Neural cell (in vitro differentiated cells): ENCODE data around the gene PPM1A. TPM values are rescaled to one million over a fixed set of nuclear protein-coding genes. Genes with fewer than 3 reads are reported as not detected.

ENCODE experiments used
- H2AFZ ChIP-seq: fragments of 200-600, 300-800 bp; sonication (generic), shearing (Covaris generic); 2 replicates; pipeline ENCODE4 v1.6.0; 2014; ENCODE audit warnings: low read depth, mild to moderate bottlenecking, antibody characterized with exemption, low read length, moderate library complexity
- H3F3A ChIP-seq: fragments of 200-600 bp; shearing (Covaris generic); 2 replicates; pipeline ENCODE4 v1.6.1; 2016; ENCODE audit warnings: mild to moderate bottlenecking, moderate library complexity, mixed read lengths, antibody characterized with exemption, low read length; ENCODE audit not compliant: insufficient read depth, poor library complexity, severe bottlenecking
- H3K27ac ChIP-seq: fragments of 200-600, 300-800 bp; sonication (generic), shearing (Covaris generic); 2 replicates; pipeline ENCODE4 v1.5.1; 2014; ENCODE audit warnings: mild to moderate bottlenecking, low read length, moderate library complexity
- H3K27me3 ChIP-seq: fragments of 300-800, 200-600 bp; sonication (generic), shearing (Covaris generic); 2 replicates; pipeline ENCODE4 v1.6.0; 2014; ENCODE audit warnings: mild to moderate bottlenecking, low read depth, low read length, moderate library complexity; ENCODE audit not compliant: insufficient read depth
- H3K36me3 ChIP-seq: fragments of 300-800, 200-600 bp; sonication (generic), shearing (Covaris generic); 2 replicates; pipeline ENCODE4 v1.5.1; 2014; ENCODE audit warnings: mild to moderate bottlenecking, antibody characterized with exemption, low read length, moderate library complexity; ENCODE audit not compliant: insufficient read depth
- H3K4me2 ChIP-seq: fragments of 300-800, 200-600 bp; sonication (generic), shearing (Covaris generic); 2 replicates; pipeline ENCODE4 v1.6.0; 2014; ENCODE audit warnings: mild to moderate bottlenecking, low read length
- H3K4me3 ChIP-seq: fragments of 300-800, 200-600 bp; sonication (generic), shearing (Covaris generic); 2 replicates; pipeline ENCODE4 v1.5.1; 2014; ENCODE audit warnings: mild to moderate bottlenecking, low read length, moderate library complexity
- H3K79me2 ChIP-seq: fragments of 200-600 bp; shearing (Covaris generic); replicated peaks from 2 replicates; pipeline ENCODE4 v1.6.0; 2014; ENCODE audit warnings: mild to moderate bottlenecking, low read length, moderate library complexity; ENCODE audit not compliant: insufficient read depth
- H3K9ac ChIP-seq: fragments of 300-800, 200-600 bp; sonication (generic), shearing (Covaris generic); 2 replicates; pipeline ENCODE4 v1.6.1; 2016; ENCODE audit warnings: mild to moderate bottlenecking, low read length, mixed read lengths
- H3K9me2 ChIP-seq: fragments of 200-600 bp; shearing (Covaris generic); 2 replicates; pipeline ENCODE4 v1.6.1; 2016; ENCODE audit warnings: mild to moderate bottlenecking, low read length, mixed read lengths; ENCODE audit not compliant: insufficient read depth
- H3K9me3 ChIP-seq: fragments of 200-600, 300-800 bp; sonication (generic), shearing (Covaris generic); 2 replicates; pipeline ENCODE4 v1.6.1; 2016; ENCODE audit warnings: mild to moderate bottlenecking, mixed run types, low read length, moderate library complexity, mixed read lengths
- H4K20me1 ChIP-seq: fragments of 200-600 bp; shearing (Covaris generic); 2 replicates; pipeline ENCODE4 v1.6.1; 2016; ENCODE audit warnings: mild to moderate bottlenecking, mixed run types; ENCODE audit not compliant: insufficient read depth
- CTCF ChIP-seq: fragments of 450-650 bp; IDR thresholded peaks from 2 replicates; pipeline ENCODE4 v1.5.1; 2014; ENCODE audit warnings: antibody characterized with exemption, mild to moderate bottlenecking, moderate library complexity; ENCODE audit not compliant: poor library complexity, severe bottlenecking
- EP300 ChIP-seq: fragments of 450-650 bp; conservative IDR thresholded peaks from 2 replicates; pipeline ENCODE4 v1.6.1; 2014; ENCODE audit warnings: antibody characterized with exemption, mild to moderate bottlenecking, moderate library complexity; ENCODE audit not compliant: poor library complexity, severe bottlenecking
- EZH2 ChIP-seq: fragments of 200-600, 300-800 bp; shearing (Covaris generic), sonication (generic); IDR thresholded peaks from 2 replicates; pipeline ENCODE4 v1.6.1; 2014; ENCODE audit warnings: antibody characterized with exemption, low read length, borderline replicate concordance, mild to moderate bottlenecking; ENCODE audit not compliant: insufficient read depth, poor library complexity, severe bottlenecking
- MXI1 ChIP-seq: fragments of 450-650 bp; conservative IDR thresholded peaks from 2 replicates; pipeline ENCODE4 v1.6.1; 2014; ENCODE audit warnings: antibody characterized with exemption, mild to moderate bottlenecking; ENCODE audit not compliant: poor library complexity, severe bottlenecking
- POLR2AphosphoS5 ChIP-seq: IDR thresholded peaks from 2 replicates; pipeline ENCODE4 v1.6.1; 2012
- RAD21 ChIP-seq: fragments of 450-650 bp; conservative IDR thresholded peaks from 2 replicates; pipeline ENCODE4 v1.6.1; 2014; ENCODE audit warnings: antibody characterized with exemption, mild to moderate bottlenecking, moderate library complexity
- REST ChIP-seq: IDR thresholded peaks from 2 replicates; pipeline ENCODE4 v1.6.1; 2012; ENCODE audit warnings: borderline replicate concordance
- SMC3 ChIP-seq: fragments of 450-650 bp; conservative IDR thresholded peaks from 2 replicates; pipeline ENCODE4 v1.6.1; 2014; ENCODE audit warnings: antibody characterized with exemption, mild to moderate bottlenecking, moderate library complexity; ENCODE audit not compliant: poor library complexity
- TAF1 ChIP-seq: IDR thresholded peaks from 2 replicates; pipeline ENCODE4 v1.6.1; 2012; ENCODE audit warnings: low read depth
- polyA plus RNA-seq: library from polyadenylated mRNA; depleted of rRNA; stranded (reverse); fragments of >200 nt; gene quantifications from 2 replicates; pipeline ENCODE4 v1.2.3, GENCODE V29; 2014

Gene PPM1A
- polyA plus RNA-seq, 1 donor from 2014 or later, result 52.1 TPM

- H3K9me2 ChIP-seq, result no peaks in the 10 kb centered on the region
- H3K9ac ChIP-seq, result no peak overlapping the region
- H4K20me1 ChIP-seq, result no peaks in the 10 kb centered on the region
- no peaks in the 10 kb centered on the region for H3F3A ChIP-seq
- TF ChIP-seq POLR2AphosphoS5 (no peak), EZH2 (no peak), MXI1 (no peak), REST (no peak), EP300 (no peak), SMC3 (no peak), TAF1 (no peak), CTCF (no peak), RAD21 (no peak)
- no peak overlapping the region for H2AFZ ChIP-seq
- H3K79me2 ChIP-seq, result peaks cover 54% of the 10 kb centered on the region
- H3K4me2 ChIP-seq, result no peak overlapping the region
- no peak overlapping the region for H3K27ac ChIP-seq
- no peaks in the 10 kb centered on the region for H3K27me3 ChIP-seq
- no peaks in the 10 kb centered on the region for H3K36me3 ChIP-seq
- H3K9me3 ChIP-seq, result no peaks in the 10 kb centered on the region
- no peak overlapping the region for H3K4me3 ChIP-seq
Measured at GRCh38 chr14:60274448-60274847, 25.4 kb downstream of the PPM1A start.

- Histone ChIP-seq H2AFZ (no peak overlapping the region), H4K20me1 (no peaks in the 10 kb centered on the region), H3K27ac (no peak overlapping the region), H3K79me2 (peaks cover 46% of the 10 kb centered on the region), H3K9me3 (no peaks in the 10 kb centered on the region), H3K4me3 (no peak overlapping the region), H3F3A (no peaks in the 10 kb centered on the region), H3K36me3 (no peaks in the 10 kb centered on the region), H3K9me2 (no peaks in the 10 kb centered on the region), H3K27me3 (no peaks in the 10 kb centered on the region), H3K4me2 (no peak overlapping the region), H3K9ac (no peak overlapping the region)
- TF ChIP-seq SMC3, result no peak
- TF ChIP-seq MXI1, result no peak
- TF ChIP-seq RAD21, result no peak
- TF ChIP-seq CTCF, result no peak
- TF ChIP-seq EP300, result no peak
- TF ChIP-seq TAF1, result no peak
- no peak for TF ChIP-seq EZH2
- TF ChIP-seq POLR2AphosphoS5, result no peak
- TF ChIP-seq REST, result no peak
Measured at GRCh38 chr14:60275932-60276331, 26.9 kb downstream of the PPM1A start.
